GM21528 (cell line): ENCODE data around the gene RAB6C.
"Not testable (repeated sequence)": the region's sequence is repeated elsewhere in the genome, so short reads cannot be mapped to it uniquely, and the experiment has no call there.

Source experiments
- ATAC-seq: cut with Tn5 transposase; IDR thresholded peaks from one replicate; pipeline ENCODE4 v1.9.1; 2021; ENCODE audit warnings: mild to moderate bottlenecking, moderate library complexity; ENCODE audit not compliant: unreplicated experiment, low FRiP score

The RAB6C gene

GRCh38 chr2:129979629-129980155, at the start of gene RAB6C:
Gene RAB6C (plus strand): TSS chr2:129979666. CDS start chr2:129980116, 450 bp downstream.
- ATAC-seq: not testable (repeated sequence)

DNA sequence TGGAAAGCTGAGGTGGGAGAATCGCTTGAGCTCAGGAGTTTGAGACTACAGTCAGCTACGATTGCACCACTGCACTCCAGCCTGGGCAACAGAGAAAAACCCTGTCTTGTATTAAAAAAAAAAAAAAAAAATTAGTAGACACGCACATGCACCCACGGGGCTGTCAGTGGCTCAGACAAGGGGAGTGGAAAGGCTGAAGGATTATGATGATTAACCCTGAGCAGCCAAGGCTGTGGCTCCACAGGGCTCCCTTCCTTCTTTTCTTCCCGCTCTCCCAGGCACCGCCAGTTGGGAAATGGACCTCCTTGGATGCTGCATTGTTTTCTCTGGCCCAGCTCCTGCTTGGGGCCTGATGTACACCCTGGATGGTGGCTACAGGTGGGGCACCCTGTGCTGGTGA, 49.0 kb upstream of the RAB6C start:
- ATAC-seq: no peak

- not testable (repeated sequence) for ATAC-seq
These were observed 46.1 kb upstream of the RAB6C start for GRCh38 chr2:129933387-129933786.

DNA sequence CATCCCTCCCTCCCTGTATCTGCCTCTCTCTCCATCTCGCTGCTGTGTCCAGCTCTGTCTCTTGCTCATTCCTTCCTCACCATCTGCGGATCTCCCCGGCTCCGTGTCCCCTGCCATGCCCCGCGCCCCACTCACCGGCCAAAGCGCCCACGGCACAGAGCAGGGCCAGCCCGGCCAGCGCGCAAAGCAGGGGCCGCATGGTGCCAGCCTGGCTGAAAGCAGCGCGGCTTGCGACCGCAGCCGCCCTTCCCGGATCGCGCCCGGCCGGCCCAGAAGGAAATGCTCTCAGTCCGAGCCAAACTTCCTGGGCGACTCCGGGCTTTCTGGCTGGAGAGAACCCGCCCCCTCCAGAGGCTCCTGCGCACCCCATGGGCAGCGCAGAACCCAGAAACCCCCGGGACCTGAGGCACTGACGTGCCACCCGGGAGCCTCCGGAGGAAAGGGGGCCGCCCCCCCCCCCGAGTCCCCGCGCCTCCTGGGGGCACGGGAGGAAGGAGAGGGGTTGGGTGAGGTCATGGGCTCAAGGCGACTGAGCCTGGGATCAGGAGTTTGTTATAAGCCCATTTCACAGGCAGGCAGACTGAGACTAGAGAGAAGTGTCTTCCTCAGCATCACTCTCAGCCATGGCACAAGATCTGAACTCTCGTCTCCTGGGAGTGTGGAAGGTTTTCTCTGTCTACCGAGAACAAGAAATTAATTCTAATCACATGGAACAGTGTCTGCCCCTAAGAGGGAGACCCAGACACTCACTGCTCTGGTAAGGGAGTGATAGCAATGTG, 45.2 kb upstream of the RAB6C start:
- no peak for ATAC-seq

- no peak for ATAC-seq
These were observed 44.3 kb upstream of the RAB6C start for GRCh38 chr2:129935118-129935517.

DNA sequence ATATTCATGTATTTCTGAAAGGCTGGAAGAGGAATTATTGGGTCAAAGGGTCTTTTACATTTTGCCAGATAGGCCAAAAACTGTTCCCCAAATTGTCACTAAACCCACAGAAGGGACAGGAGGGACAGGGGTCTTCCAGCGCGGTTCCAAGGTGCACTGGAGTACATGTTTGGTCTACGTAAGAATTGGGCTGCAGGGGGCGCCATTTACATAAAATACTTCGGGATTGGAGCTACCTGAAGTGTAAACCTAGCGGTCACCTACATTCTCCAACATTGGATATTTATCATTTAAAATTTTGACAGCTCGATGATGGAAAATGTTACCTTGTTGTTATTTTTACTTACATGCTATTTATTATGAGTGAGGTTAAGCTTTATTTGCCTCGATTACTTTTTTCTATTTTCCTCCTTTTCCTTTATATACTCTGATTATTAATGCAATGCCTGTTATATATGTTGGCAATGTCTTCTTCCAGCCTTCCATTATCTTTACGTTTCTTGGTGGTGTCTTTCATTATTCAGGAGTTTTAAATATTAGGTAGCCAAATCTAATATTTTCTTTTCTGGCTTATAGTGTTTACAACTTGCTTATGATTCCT, 43.0 kb upstream of the RAB6C start:
- peak; percentile 70 for ATAC-seq

- not testable (repeated sequence) for ATAC-seq
These were observed 40.5 kb upstream of the RAB6C start for GRCh38 chr2:129938850-129939471.

DNA sequence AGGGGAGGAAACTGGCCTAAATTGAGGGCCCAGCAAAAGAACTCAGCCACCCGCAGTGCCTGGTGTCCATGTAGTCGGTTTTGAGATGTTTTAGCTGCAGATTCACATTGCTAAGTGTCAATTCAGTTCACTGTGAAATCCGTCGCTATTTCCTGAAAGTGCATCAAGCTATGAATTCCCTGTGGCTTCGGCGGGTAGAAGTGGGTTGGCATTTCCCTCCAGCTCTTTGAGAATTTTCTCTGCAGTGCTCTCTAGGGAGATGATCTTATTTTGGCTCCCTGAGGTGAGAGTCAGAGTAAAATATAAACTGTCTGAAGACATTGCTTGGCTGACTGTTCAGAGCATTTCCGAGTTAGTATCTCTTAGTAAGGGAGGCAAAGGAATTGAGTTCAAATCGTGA, 36.0 kb upstream of the RAB6C start:
- ATAC-seq: not testable (repeated sequence)

DNA sequence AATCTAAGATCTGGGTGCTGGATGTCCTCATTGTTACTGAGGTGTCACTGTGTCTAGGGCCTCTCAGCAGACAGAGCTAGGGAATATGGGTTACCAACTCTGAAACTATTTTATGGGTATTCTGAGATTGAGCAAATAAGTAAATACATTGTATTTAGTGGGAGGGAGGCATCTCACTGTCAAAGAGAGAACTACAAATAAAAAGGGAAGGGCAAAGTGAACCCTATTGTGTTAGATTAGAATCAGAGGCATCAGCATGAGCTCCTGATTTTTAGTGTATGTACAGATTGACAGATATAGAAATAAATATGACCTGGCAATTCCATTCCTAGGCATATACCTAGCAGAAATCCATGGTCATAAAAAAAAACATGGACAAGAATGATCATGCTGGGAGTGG, 33.9 kb upstream of the RAB6C start:
- ATAC-seq: no peak

- not testable (repeated sequence) for ATAC-seq
These were observed 31.8 kb upstream of the RAB6C start for GRCh38 chr2:129947712-129948111.

DNA sequence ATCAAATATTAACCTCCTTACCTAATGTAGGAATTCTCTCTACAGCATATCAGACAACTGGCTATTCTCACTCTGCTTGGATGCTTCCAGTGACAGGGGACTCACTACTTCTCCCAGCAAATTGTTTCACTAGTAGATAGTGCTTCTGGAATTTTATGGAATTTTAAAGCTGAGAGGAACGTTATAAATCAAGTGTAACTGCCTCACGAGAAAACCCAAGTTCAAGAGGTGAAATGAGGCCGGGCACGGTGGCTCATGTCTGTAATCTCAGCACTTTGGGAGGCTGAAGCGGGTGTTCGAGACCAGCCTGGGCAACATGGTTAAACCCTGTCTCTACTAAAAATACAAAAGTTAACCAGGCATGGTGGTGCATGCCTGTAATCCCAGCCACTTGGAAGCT, 23.3 kb upstream of the RAB6C start:
- not testable (repeated sequence) for ATAC-seq

DNA sequence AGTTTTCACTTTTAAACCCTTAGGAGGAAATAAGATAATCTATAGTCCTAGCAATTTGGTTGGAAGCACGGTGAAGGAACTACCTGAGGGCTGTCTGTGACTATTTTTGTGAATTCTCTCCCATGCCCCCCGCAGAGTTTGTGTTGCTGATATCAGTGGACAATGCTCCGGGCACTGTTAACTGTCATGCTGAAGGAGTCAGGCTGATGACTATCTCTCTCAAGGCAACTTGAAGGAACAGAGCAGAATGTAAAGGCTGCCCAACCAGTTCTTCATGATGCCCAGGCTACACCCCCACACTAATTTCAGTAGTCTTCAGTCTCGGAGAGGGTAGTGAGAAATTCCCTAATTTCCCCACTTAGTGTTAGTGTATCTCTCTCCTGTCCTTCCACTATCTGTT, 21.6 kb upstream of the RAB6C start:
- ATAC-seq: no peak

GRCh38 chr2:129958736-129959135, 20.7 kb upstream of the RAB6C start:
- not testable (repeated sequence) for ATAC-seq

DNA sequence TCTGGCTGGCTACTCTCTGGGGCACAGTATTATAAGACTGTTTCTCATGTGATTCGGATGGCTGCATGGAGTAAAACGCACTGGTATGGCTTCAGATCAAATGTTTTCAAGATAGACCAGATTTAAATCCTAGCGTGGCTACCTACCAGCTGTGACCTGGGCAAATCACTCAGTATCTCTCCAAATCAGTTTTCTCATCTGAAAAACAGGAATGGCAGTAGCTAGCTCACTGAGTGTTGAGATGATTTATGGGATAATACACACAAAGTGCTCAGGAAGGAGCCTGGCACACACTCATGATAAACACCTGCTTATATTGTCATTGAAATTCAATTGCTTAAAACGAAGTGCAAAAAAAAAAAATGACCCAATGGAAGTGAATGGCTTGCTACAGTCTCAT, 10.9 kb upstream of the RAB6C start:
- ATAC-seq: not testable (repeated sequence)

- ATAC-seq: no peak
These were observed 4.3 kb upstream of the RAB6C start for GRCh38 chr2:129975016-129975774.

- ATAC-seq: not testable (repeated sequence)
These were observed 2.5 kb upstream of the RAB6C start for GRCh38 chr2:129976969-129977368.

DNA sequence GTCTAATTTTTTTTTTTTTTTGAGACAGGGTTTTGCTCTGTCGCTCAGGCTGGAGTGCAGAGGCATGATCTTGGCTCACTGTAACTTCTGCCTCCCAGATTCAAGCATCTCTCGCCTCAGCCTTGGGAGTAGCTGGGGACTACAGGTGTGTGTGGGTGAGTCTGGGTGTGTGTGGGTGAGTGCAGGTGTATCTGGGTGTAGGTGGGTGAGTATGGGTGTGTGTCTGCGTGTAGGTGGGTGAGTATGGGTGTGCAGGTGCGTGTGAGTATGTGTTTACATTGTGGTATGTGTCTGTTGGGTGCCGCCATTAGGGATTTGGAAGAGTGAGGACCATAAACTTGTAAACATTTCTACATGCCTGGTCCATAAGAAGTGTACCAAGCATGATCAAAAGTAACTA, 1.5 kb upstream of the RAB6C start:
- no peak for ATAC-seq

- ATAC-seq: not testable (repeated sequence)
These were observed 780 bp downstream of the RAB6C start for GRCh38 chr2:129980246-129980645.

DNA sequence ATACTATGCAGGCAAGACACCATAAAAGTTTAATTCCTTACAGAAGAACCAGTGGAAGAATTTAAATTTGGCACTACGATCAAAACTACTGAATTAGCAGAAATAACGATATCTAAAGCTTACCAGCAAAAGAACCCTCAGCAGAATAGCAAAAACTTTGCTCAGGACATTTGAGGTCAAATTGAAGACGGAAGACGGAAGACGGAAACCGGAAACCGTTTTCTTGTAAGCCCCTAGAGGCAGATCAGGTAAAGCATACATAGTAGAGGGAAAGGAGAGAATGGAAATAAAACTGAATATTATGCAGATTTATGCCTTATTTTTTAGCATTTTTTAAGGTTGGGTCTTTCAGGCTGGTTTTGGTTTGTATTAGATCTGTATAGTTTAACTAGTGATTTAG, 2.2 kb downstream of the RAB6C start:
- ATAC-seq: not testable (repeated sequence)

DNA sequence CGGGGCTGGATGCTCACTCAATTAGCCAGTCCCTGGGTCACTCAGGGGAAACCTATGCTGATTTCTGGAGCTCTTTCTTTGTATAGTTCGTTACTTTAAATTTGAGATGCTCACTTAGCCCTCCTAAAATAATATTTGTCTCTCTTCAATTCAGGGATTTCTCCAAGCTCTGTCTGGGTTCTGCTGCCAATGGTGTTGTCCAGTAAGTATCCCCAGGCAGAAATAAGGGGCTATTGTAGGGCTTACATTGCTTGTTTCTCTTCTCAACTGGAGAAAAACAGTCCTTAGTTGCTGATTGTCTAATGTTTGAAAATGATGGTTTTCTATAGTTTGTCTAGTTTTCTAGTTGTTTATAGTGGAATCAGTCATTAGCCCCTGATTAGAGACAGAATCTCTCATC, 5.0 kb downstream of the RAB6C start:
- no peak for ATAC-seq
